Esophagus squamous epithelium (tissue), 4 donors: ENCODE data around the gene KCNH6.

Experiments used
- CTCF ChIP-seq, 6 experiments: fragments of 450-650 bp in 4 of 6; fragments of 200-600 bp in 2 of 6; sonication (generic) in 2 of 6; IDR thresholded peaks; one replicate each; pipeline ENCODE4 v1.5.1; 2016 to 2019; ENCODE audit warnings: antibody characterized with exemption in 6 of 6, mild to moderate bottlenecking in 4 of 6, moderate library complexity in 4 of 6
- POLR2A ChIP-seq, 4 donors: fragments of 450-650 bp; IDR thresholded peaks; one replicate each; pipeline ENCODE4 v1.6.1; 2017; ENCODE audit warnings: antibody characterized with exemption in 4 of 4, mild to moderate bottlenecking in 4 of 4, moderate library complexity in 3 of 4

GRCh38 chr17:63524051-63524450, 893 bp downstream of the KCNH6 start:
- no peak for TF ChIP-seq CTCF (IDR thresholded peaks at IDR 0.05)
- TF ChIP-seq POLR2A (IDR thresholded peaks at IDR 0.05) = no peak
